ENCODE data around the gene DRAM1. TPM values are rescaled to one million over a fixed set of nuclear protein-coding genes. Genes with fewer than 3 reads are reported as not detected.

Gene DRAM1
- total and polyA plus RNA-seq, 9 of the 15 experiments (the other 6 are each of a cell fraction or from before 2014, with no cell fraction given), result 1.4 to 4.3 (median 2.7) TPM

GRCh38 chr12:101927999-101928398 is 50.6 kb downstream of the DRAM1 start:
- Histone ChIP-seq H3K36me3 (ENCODE audit: control insufficient read depth, insufficient read depth, low read length) (no peaks in the 10 kb centered on the region), H3K27me3 (ENCODE audit: control insufficient read depth in 2 of 2, insufficient read depth in 2 of 2, low read length in 2 of 2) (peaks cover 3 to 8% of the 10 kb centered on the region in 2 experiments; a peak in 2 of 5 replicates), H3K79me2 (ENCODE audit: control insufficient read depth, insufficient read depth, low read length) (no peaks in the 10 kb centered on the region), H3K27ac (ENCODE audit: extremely low read depth, low read depth, low read length) (no peak overlapping the region), H3K9me3 (replicated peaks; ENCODE audit: control insufficient read depth, insufficient read depth, low read depth, low read length) (peaks cover 3% of the 10 kb centered on the region; the same call in 1 of the 2 replicates), H3K4me1 (replicated peaks in 1 of 2; ENCODE audit: control insufficient read depth in 2 of 2, insufficient read depth in 2 of 2, low read length in 2 of 2) (no peaks in the 10 kb centered on the region; a peak in 2 of 5 replicates), H3K4me2 (ENCODE audit: insufficient read depth, low read length) (no peak overlapping the region), H4K20me1 (replicated peaks; ENCODE audit: control insufficient read depth, insufficient read depth, low read length) (no peaks in the 10 kb centered on the region), H3K9ac (ENCODE audit: insufficient read depth in 1 of 2, low read depth in 2 of 2, low read length in 2 of 2) (no peak overlapping the region), H3K9me1 (ENCODE audit: control insufficient read depth, insufficient read depth, low read length) (no peaks in the 10 kb centered on the region), H3K4me3 (no peak overlapping the region), H2AFZ (ENCODE audit: low read depth, low read length) (no peak overlapping the region)
- ATAC-seq, result no peak
- 7% methylated on average over 4 of the region's 4 CpGs for WGBS (ENCODE audit: insufficient coverage, low coverage, missing lambda C conversion rate)
- in situ Hi-C loops (cut with MboI), result loop anchor here (25.0 kb wide), 1 partner anchor 559 kb away; the partner anchor contains the start of gene IGF1
- no TSS peak for BruUV-seq (replicated peaks)
- CTCF ChIA-PET (ENCODE audit: low intra/inter-chr PET ratio), result no interaction called here
- intact Hi-C loops (cut with micrococcal nuclease), result no loop called here
- FAIRE-seq, result no peak
- DNase-seq (ENCODE audit: extremely low read depth in 1 of 4, low spot score in 3 of 4), result no peak
- TF ChIP-seq ZNF133 (CRISPR knock-in tag; IDR thresholded peaks at IDR 0.05) (no peak), MGA (IDR thresholded peaks at IDR 0.05) (no peak), UBTF (IDR thresholded peaks at IDR 0.05; ENCODE audit: borderline replicate concordance in 1 of 2, low read depth in 2 of 2, low read length in 2 of 2) (no peak)
- POLR2A ChIA-PET, result no interaction called here

Measured in K562 (cell line).